ENCODE results near the gene TNIP3.
"Not testable (repeated sequence)": the region's sequence is repeated elsewhere in the genome, so short reads cannot be mapped to it uniquely, and the experiment has no call there.

TNIP3 gene

GRCh38 chr4:121180558-121180957, 16.4 kb upstream of the TNIP3 start:
- ChIA-PET POLR2A (no interaction called here), CTCF (no interaction called here)
- no peak overlapping the region for H3K4me3 ChIP-seq (ENCODE audit: control insufficient read depth in 1 of 7, extremely low read depth in 1 of 7, insufficient read depth in 4 of 7, low read depth in 2 of 7, low read length in 6 of 7)
- H3K9me3 ChIP-seq (ENCODE audit: control extremely low read depth in 1 of 5, control insufficient read depth in 4 of 5, insufficient read depth in 2 of 5, low read depth in 1 of 5, low read length in 4 of 5): peaks cover 0 to 2% (median 0%) of the 10 kb centered on the region in 5 experiments
- H3K4me1 ChIP-seq (ENCODE audit: control extremely low read depth in 1 of 4, control insufficient read depth in 4 of 4, insufficient read depth in 4 of 4, low read length in 3 of 4): peaks cover 8 to 34% (median 16%) of the 10 kb centered on the region in 4 experiments
- H3K27ac ChIP-seq (ENCODE audit: insufficient read depth in 1 of 2, low read depth in 1 of 2, low read length in 2 of 2, poor library complexity in 1 of 2, severe bottlenecking in 2 of 2): no peak overlapping the region
- 79% methylated on average over 2 of the region's 3 CpGs for WGBS (ENCODE audit: insufficient coverage)
- no peak for DNase-seq
- no peaks in the 10 kb centered on the region for H3K36me3 ChIP-seq (ENCODE audit: control insufficient read depth in 4 of 4, insufficient read depth in 4 of 4, low read length in 3 of 4)
- H3K27me3 ChIP-seq (replicated peaks in 2 of 5; ENCODE audit: control insufficient read depth in 4 of 5, insufficient read depth in 5 of 5, low read length in 4 of 5): no peaks in the 10 kb centered on the region

- no peaks in the 10 kb centered on the region for H3K27me3 ChIP-seq (replicated peaks in 2 of 5; ENCODE audit: control insufficient read depth in 4 of 5, insufficient read depth in 5 of 5, low read length in 4 of 5)
- H3K4me3 ChIP-seq (ENCODE audit: control insufficient read depth in 1 of 7, extremely low read depth in 1 of 7, insufficient read depth in 4 of 7, low read depth in 2 of 7, low read length in 6 of 7): no peak overlapping the region
- no peaks in the 10 kb centered on the region for H3K9me3 ChIP-seq (ENCODE audit: control extremely low read depth in 1 of 5, control insufficient read depth in 4 of 5, insufficient read depth in 2 of 5, low read depth in 1 of 5, low read length in 4 of 5)
- H3K36me3 ChIP-seq (ENCODE audit: control insufficient read depth in 4 of 4, insufficient read depth in 4 of 4, low read length in 3 of 4): no peaks in the 10 kb centered on the region
- POLR2A ChIA-PET: no interaction called here
- peak; percentile 32 to 81 (median 72) for DNase-seq
- WGBS (ENCODE audit: insufficient coverage): 57% methylated on average over 2 of the region's 3 CpGs
- no peak overlapping the region for H3K27ac ChIP-seq (ENCODE audit: insufficient read depth in 1 of 2, low read depth in 1 of 2, low read length in 2 of 2, poor library complexity in 1 of 2, severe bottlenecking in 2 of 2)
- peaks cover 7 to 33% (median 14%) of the 10 kb centered on the region in 4 experiments for H3K4me1 ChIP-seq (ENCODE audit: control extremely low read depth in 1 of 4, control insufficient read depth in 4 of 4, insufficient read depth in 4 of 4, low read length in 3 of 4)
- CTCF ChIA-PET: interaction anchor here (0.9 to 1.3 kb wide), 2 partner anchors 11 to 15 kb away, joined by 3 to 6 read pairs; no protein-coding TSS in a partner anchor
These were observed 13.4 kb upstream of the TNIP3 start for GRCh38 chr4:121177246-121178137.

GRCh38 chr4:121176082-121176934, 12.2 kb upstream of the TNIP3 start:
- H3K9me3 ChIP-seq (ENCODE audit: control extremely low read depth in 1 of 5, control insufficient read depth in 4 of 5, insufficient read depth in 2 of 5, low read depth in 1 of 5, low read length in 4 of 5): no peaks in the 10 kb centered on the region
- WGBS (ENCODE audit: insufficient coverage): 100% methylated on average over 2 of the region's 3 CpGs
- no peaks in the 10 kb centered on the region for H3K27me3 ChIP-seq (replicated peaks in 2 of 5; ENCODE audit: control insufficient read depth in 4 of 5, insufficient read depth in 5 of 5, low read length in 4 of 5)
- H3K27ac ChIP-seq (ENCODE audit: insufficient read depth in 1 of 2, low read depth in 1 of 2, low read length in 2 of 2, poor library complexity in 1 of 2, severe bottlenecking in 2 of 2): no peak overlapping the region
- H3K36me3 ChIP-seq (ENCODE audit: control insufficient read depth in 4 of 4, insufficient read depth in 4 of 4, low read length in 3 of 4): no peaks in the 10 kb centered on the region
- CTCF ChIA-PET: no interaction called here
- H3K4me1 ChIP-seq (ENCODE audit: control extremely low read depth in 1 of 4, control insufficient read depth in 4 of 4, insufficient read depth in 4 of 4, low read length in 3 of 4): peaks cover 3 to 27% (median 11%) of the 10 kb centered on the region in 4 experiments
- POLR2A ChIA-PET: interaction anchor here (0.6 kb wide), 1 partner anchor 532 kb away, joined by 3 read pairs; no protein-coding TSS in a partner anchor
- H3K4me3 ChIP-seq (ENCODE audit: control insufficient read depth in 1 of 7, extremely low read depth in 1 of 7, insufficient read depth in 4 of 7, low read depth in 2 of 7, low read length in 6 of 7): peak overlapping the region in 1 of 7 experiments; percentile 13
- DNase-seq: peak in 2 of 3 donors; percentile 48 to 53

- H3K36me3 ChIP-seq (ENCODE audit: control insufficient read depth in 4 of 4, insufficient read depth in 4 of 4, low read length in 3 of 4); POLR2A ChIA-PET; H3K27me3 ChIP-seq (replicated peaks in 2 of 5; ENCODE audit: control insufficient read depth in 4 of 5, insufficient read depth in 5 of 5, low read length in 4 of 5); H3K4me3 ChIP-seq (ENCODE audit: control insufficient read depth in 1 of 7, extremely low read depth in 1 of 7, insufficient read depth in 4 of 7, low read depth in 2 of 7, low read length in 6 of 7); CTCF ChIA-PET; H3K27ac ChIP-seq (ENCODE audit: insufficient read depth in 1 of 2, low read depth in 1 of 2, low read length in 2 of 2, poor library complexity in 1 of 2, severe bottlenecking in 2 of 2); DNase-seq; H3K4me1 ChIP-seq (ENCODE audit: control extremely low read depth in 1 of 4, control insufficient read depth in 4 of 4, insufficient read depth in 4 of 4, low read length in 3 of 4); H3K9me3 ChIP-seq (ENCODE audit: control extremely low read depth in 1 of 5, control insufficient read depth in 4 of 5, insufficient read depth in 2 of 5, low read depth in 1 of 5, low read length in 4 of 5): not testable (repeated sequence)
- no CpG with 5 or more reads among the region's 3 CpGs for WGBS (ENCODE audit: insufficient coverage)
These were observed 7.4 kb upstream of the TNIP3 start for GRCh38 chr4:121171477-121171876.

GRCh38 chr4:121168446-121169281, 4.5 kb upstream of the TNIP3 start:
- peaks cover 0 to 4% (median 0%) of the 10 kb centered on the region in 5 experiments for H3K27me3 ChIP-seq (replicated peaks in 2 of 5; ENCODE audit: control insufficient read depth in 4 of 5, insufficient read depth in 5 of 5, low read length in 4 of 5)
- no peak overlapping the region for H3K4me3 ChIP-seq (ENCODE audit: control insufficient read depth in 1 of 7, extremely low read depth in 1 of 7, insufficient read depth in 4 of 7, low read depth in 2 of 7, low read length in 6 of 7)
- H3K27ac ChIP-seq (ENCODE audit: insufficient read depth in 1 of 2, low read depth in 1 of 2, low read length in 2 of 2, poor library complexity in 1 of 2, severe bottlenecking in 2 of 2): no peak overlapping the region
- H3K9me3 ChIP-seq (ENCODE audit: control extremely low read depth in 1 of 5, control insufficient read depth in 4 of 5, insufficient read depth in 2 of 5, low read depth in 1 of 5, low read length in 4 of 5): no peaks in the 10 kb centered on the region
- POLR2A ChIA-PET: no interaction called here
- H3K4me1 ChIP-seq (ENCODE audit: control extremely low read depth in 1 of 4, control insufficient read depth in 4 of 4, insufficient read depth in 4 of 4, low read length in 3 of 4): peaks cover 0 to 3% (median 2%) of the 10 kb centered on the region in 4 experiments
- WGBS (ENCODE audit: insufficient coverage): 100% methylated on average over 4 of the region's 6 CpGs
- CTCF ChIA-PET: interaction anchor here (0.6 kb wide), 1 partner anchor 104 kb away, joined by 3 read pairs; no protein-coding TSS in a partner anchor
- no peak for DNase-seq
- H3K36me3 ChIP-seq (ENCODE audit: control insufficient read depth in 4 of 4, insufficient read depth in 4 of 4, low read length in 3 of 4): no peaks in the 10 kb centered on the region

- POLR2A ChIA-PET: interaction anchor here (0.5 kb wide), 1 partner anchor 27 kb away, joined by 7 read pairs; no protein-coding TSS in a partner anchor
- CTCF ChIA-PET: interaction anchor here (1.1 kb wide), 1 partner anchor 11 kb away, joined by 3 read pairs; no protein-coding TSS in a partner anchor
These were observed 2.9 kb upstream of the TNIP3 start for GRCh38 chr4:121166976-121167375.

More at GRCh38 chr4:121166976-121167375, 2.9 kb upstream of the TNIP3 start:
- H3K27ac ChIP-seq (ENCODE audit: insufficient read depth in 1 of 2, low read depth in 1 of 2, low read length in 2 of 2, poor library complexity in 1 of 2, severe bottlenecking in 2 of 2): no peak overlapping the region
- peaks cover 0 to 4% (median 0%) of the 10 kb centered on the region in 5 experiments for H3K27me3 ChIP-seq (replicated peaks in 2 of 5; ENCODE audit: control insufficient read depth in 4 of 5, insufficient read depth in 5 of 5, low read length in 4 of 5)
- no peaks in the 10 kb centered on the region for H3K9me3 ChIP-seq (ENCODE audit: control extremely low read depth in 1 of 5, control insufficient read depth in 4 of 5, insufficient read depth in 2 of 5, low read depth in 1 of 5, low read length in 4 of 5)
- peaks cover 0 to 3% (median 2%) of the 10 kb centered on the region in 4 experiments for H3K4me1 ChIP-seq (ENCODE audit: control extremely low read depth in 1 of 4, control insufficient read depth in 4 of 4, insufficient read depth in 4 of 4, low read length in 3 of 4)
- H3K4me3 ChIP-seq (ENCODE audit: control insufficient read depth in 1 of 7, extremely low read depth in 1 of 7, insufficient read depth in 4 of 7, low read depth in 2 of 7, low read length in 6 of 7): no peak overlapping the region
- no peaks in the 10 kb centered on the region for H3K36me3 ChIP-seq (ENCODE audit: control insufficient read depth in 4 of 4, insufficient read depth in 4 of 4, low read length in 3 of 4)
- DNase-seq: no peak

Measured in common myeloid progenitor, CD34-positive (primary cell).